ENCODE data around the gene PITX1. TPM values are rescaled to one million over a fixed set of nuclear protein-coding genes. Genes with fewer than 3 reads are reported as not detected.

Gene PITX1
- total RNA-seq, 2 donors from 2014 or later = not detected

DNA sequence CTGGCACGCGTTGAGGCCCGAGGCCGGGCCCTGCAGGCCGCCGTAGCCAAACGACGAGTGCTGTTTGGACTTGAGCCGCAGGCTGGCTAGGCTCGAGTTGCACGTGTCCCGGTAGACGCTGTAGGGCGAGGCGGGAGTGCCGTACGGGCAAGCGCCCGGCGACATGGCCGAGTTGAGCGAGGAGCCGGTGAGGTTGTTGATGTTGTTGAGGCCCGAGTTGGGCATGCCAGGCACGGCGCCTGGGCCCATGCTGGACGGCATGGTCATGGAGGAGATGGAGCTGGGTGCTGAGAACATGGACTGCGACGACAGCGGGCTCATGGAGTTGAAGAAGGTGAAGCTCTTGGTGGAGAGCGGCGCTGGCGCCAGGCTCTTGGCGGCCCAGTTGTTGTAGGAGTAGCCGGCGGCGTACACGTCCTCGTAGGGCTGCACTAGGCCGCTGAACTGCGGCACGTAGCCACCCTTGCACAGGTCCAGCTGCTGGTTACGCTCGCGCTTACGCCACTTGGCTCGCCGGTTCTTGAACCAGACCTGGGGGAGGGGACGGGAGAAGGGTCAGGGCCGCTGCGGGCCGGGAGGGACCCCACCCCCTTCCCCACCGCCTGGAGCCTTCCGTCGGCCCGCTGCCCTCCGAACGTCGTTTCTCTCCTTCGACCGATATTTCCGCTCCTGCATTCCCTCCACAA is 5.1 kb downstream of the PITX1 start:
- 15 to 20% methylated on average over 46 to 60 of the region's 62 CpGs for WGBS, 2 donors
- no peaks in the 10 kb centered on the region for H3K9me3 ChIP-seq
- no peak overlapping the region for H3K27ac ChIP-seq
- ATAC-seq (no peak), DNase-seq (no peak)
- H3K36me3 ChIP-seq (replicated peaks in 1 of 2; ENCODE audit: insufficient read depth in 1 of 2, low read depth in 2 of 2) = no peaks in the 10 kb centered on the region
- peaks cover 40% of the 10 kb centered on the region for H3K4me1 ChIP-seq
- TF ChIP-seq POLR2A (IDR thresholded peaks at IDR 0.05) = no peak
- TF ChIP-seq, protein P1, sequence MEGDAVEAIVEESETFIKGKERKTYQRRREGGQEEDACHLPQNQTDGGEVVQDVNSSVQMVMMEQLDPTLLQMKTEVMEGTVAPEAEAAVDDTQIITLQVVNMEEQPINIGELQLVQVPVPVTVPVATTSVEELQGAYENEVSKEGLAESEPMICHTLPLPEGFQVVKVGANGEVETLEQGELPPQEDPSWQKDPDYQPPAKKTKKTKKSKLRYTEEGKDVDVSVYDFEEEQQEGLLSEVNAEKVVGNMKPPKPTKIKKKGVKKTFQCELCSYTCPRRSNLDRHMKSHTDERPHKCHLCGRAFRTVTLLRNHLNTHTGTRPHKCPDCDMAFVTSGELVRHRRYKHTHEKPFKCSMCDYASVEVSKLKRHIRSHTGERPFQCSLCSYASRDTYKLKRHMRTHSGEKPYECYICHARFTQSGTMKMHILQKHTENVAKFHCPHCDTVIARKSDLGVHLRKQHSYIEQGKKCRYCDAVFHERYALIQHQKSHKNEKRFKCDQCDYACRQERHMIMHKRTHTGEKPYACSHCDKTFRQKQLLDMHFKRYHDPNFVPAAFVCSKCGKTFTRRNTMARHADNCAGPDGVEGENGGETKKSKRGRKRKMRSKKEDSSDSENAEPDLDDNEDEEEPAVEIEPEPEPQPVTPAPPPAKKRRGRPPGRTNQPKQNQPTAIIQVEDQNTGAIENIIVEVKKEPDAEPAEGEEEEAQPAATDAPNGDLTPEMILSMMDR (IDR thresholded peaks at IDR 0.05) = no peak
- H3K4me3 ChIP-seq = no peak overlapping the region
- intact Hi-C loops (cut with DNase I) = no loop called here
- H3K27me3 ChIP-seq = peaks cover 0 to 66% of the 10 kb centered on the region in 2 donors

DNA sequence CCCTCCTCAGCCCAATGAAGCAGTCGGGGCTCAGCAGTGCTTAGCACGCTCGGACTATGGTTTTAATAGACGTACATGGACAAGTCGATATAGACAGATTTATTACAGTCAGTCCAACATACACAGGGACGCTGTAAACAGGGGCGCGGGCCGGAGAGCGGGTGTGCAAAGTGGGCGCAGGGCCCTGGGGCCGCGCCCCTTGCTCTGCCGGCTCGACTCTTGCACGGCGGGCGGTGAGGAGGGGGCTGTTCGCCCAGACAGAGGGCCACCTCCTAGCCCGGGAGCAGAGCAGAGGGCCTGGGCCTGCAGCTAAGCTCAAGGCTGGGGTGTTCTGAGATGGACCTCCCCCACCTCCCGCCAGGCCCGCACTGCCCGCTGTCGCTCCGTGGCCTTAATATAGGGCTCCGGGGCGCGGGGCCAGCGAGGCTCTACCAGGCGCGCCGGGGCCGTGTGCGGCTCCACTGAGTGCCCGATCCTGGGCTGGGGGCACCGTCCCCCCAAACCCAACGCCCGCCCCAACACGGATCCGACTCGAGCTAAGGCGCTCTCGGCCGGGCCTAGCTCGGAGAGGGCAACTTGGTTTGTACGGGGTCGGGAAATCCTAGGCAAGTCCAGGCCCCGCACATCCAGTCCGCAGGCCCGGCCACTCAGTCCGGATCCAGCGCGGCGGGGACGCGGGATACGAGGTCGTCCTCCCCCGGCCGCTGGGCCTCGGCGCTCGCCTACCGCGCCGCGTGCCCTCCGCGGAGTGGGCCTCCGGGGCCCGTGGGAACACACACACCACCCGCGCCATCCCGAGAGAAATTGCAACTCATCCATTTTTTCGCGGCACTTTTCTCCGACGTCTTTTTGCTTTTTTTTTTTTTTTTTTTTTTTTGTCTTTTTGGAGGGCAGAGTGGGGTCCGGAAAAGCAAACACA is 6.1 kb downstream of the PITX1 start:
- peaks cover 0 to 57% of the 10 kb centered on the region in 2 donors for H3K27me3 ChIP-seq

DNA sequence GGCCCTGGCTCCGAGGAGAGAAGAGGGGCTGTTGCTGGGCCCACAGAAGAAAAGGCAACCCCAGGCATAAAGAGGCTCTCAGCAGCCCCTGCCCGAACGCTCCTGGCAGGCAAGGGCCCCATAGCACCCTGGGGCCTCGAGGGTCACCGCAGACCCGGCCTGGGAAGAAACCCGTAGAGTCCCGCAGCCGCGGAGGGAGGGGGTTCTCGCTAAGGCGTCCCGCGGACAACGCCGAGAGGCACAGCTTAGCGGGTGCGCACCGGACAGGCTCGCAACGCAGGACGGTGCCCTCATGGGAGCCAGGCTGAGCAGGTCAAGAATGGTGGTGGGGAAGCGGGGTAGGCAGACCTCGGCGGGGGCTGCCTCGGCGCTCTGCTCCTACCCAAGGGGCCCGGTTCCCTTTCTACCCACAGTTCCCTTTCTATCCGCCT is 6.7 kb downstream of the PITX1 start:
- peaks cover 0 to 51% of the 10 kb centered on the region in 2 donors for H3K27me3 ChIP-seq
- H3K9me3 ChIP-seq = no peaks in the 10 kb centered on the region
- no peaks in the 10 kb centered on the region for H3K36me3 ChIP-seq (replicated peaks in 1 of 2; ENCODE audit: insufficient read depth in 1 of 2, low read depth in 2 of 2)
- DNase-seq (no peak), ATAC-seq (no peak)
- H3K4me3 ChIP-seq = no peak overlapping the region
- intact Hi-C loops (cut with DNase I) = no loop called here
- H3K27ac ChIP-seq = no peak overlapping the region
- 25 to 27% methylated on average over 10 to 29 of the region's 29 CpGs for WGBS, 2 donors
- H3K4me1 ChIP-seq = peaks cover 27% of the 10 kb centered on the region
- TF ChIP-seq POLR2A (IDR thresholded peaks at IDR 0.05) = no peak
- TF ChIP-seq, protein P1 (IDR thresholded peaks at IDR 0.05) = no peak

More for the DNA sequence above, 6.1 kb downstream of the PITX1 start:
- intact Hi-C loops (cut with DNase I) = no loop called here
- Histone ChIP-seq H3K4me3 (no peak overlapping the region), H3K9me3 (no peaks in the 10 kb centered on the region), H3K4me1 (peaks cover 31% of the 10 kb centered on the region), H3K36me3 (replicated peaks in 1 of 2; ENCODE audit: insufficient read depth in 1 of 2, low read depth in 2 of 2) (no peaks in the 10 kb centered on the region), H3K27ac (no peak overlapping the region)
- no peak for DNase-seq
- no peak for TF ChIP-seq POLR2A (IDR thresholded peaks at IDR 0.05)
- TF ChIP-seq, protein P1 (IDR thresholded peaks at IDR 0.05) = no peak
- no peak for ATAC-seq
- 14 to 16% methylated on average over 48 to 77 of the region's 79 CpGs for WGBS, 2 donors

DNA sequence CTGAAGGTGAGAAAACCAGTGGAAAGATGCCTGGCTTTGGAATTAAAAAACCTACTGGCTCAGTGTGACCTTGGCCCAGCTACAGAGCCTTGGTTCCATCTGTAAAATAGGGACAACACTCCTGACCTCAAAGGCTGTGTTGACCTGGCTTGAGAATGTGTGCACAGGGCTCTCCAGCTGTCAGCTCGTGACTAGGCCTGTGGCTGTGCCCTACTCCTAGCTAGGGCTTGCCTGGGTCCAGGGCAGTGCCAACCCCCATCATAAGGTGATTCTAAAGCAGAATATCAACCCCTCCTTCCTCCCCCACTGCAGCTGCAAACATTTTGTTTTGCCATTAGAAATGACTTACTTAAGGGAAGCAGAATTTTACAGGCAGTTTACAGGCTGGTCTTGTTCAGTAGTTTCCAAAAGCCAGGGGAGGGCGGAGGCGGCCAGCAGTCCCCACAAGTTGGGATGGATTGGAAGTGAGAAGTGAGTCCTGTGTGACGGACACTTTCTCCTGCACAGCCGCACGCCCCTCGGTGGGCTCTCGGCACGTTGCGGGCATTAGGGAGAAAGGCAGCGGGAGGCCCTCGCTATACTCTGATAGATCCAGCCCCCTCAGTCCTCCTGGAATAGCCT is 7.3 kb downstream of the PITX1 start:
- ATAC-seq (no peak), DNase-seq (no peak)
- Histone ChIP-seq H3K9me3 (no peaks in the 10 kb centered on the region), H3K4me3 (no peak overlapping the region), H3K27ac (no peak overlapping the region), H3K4me1 (peaks cover 26% of the 10 kb centered on the region), H3K36me3 (replicated peaks in 1 of 2; ENCODE audit: insufficient read depth in 1 of 2, low read depth in 2 of 2) (no peaks in the 10 kb centered on the region), H3K27me3 (peaks cover 0 to 45% of the 10 kb centered on the region in 2 donors)
- TF ChIP-seq, protein P1 (IDR thresholded peaks at IDR 0.05) = no peak
- TF ChIP-seq POLR2A (IDR thresholded peaks at IDR 0.05) = no peak
- WGBS, 2 donors = 73 to 77% methylated on average over 12 of the region's 12 CpGs
- intact Hi-C loops (cut with DNase I) = no loop called here
